ENCODE data around the gene PSMC3IP. TPM values are rescaled to one million over a fixed set of nuclear protein-coding genes. Genes with fewer than 3 reads are reported as not detected.

The PSMC3IP gene
- total and polyA plus RNA-seq, 2 of the 4 experiments (the other 2 are of a cell fraction) = 5.6 to 9.8 TPM

GRCh38 chr17:42548993-42549755, 28.4 kb downstream of the PSMC3IP start:
- no TSS peak for BruUV-seq (replicated peaks)

More at GRCh38 chr17:42548993-42549755, 28.4 kb downstream of the PSMC3IP start:
- Histone ChIP-seq H4K8ac (ENCODE audit: low read depth in 2 of 2, low read length in 2 of 2) (no peak overlapping the region), H2BK15ac (ENCODE audit: low read depth, low read length) (no peak overlapping the region), H3K36me3 (ENCODE audit: control insufficient read depth, insufficient read depth, low read length) (peaks cover 12% of the 10 kb centered on the region; the same call in 1 of the 2 replicates), H4K20me1 (ENCODE audit: insufficient read depth, low read length) (no peaks in the 10 kb centered on the region; the same call in 1 of the 2 replicates), H3K9ac (ENCODE audit: low read depth, low read length) (no peak overlapping the region), H3K4ac (ENCODE audit: low read depth, low read length) (no peak overlapping the region), H3K23ac (ENCODE audit: low read depth, low read length) (peak overlapping the region; percentile 85; the same call in 1 of the 2 replicates), H2BK5ac (ENCODE audit: low read depth, low read length, poor library complexity, severe bottlenecking) (no peak overlapping the region), H3K27ac (ENCODE audit: insufficient read depth, low read length) (no peak overlapping the region), H3K79me1 (ENCODE audit: low read depth in 1 of 2, low read length in 2 of 2) (peaks cover 6 to 46% of the 10 kb centered on the region in 2 experiments), H3K4me3 (ENCODE audit: insufficient read depth, low read depth, low read length) (no peak overlapping the region), H3K4me2 (ENCODE audit: low read depth, low read length) (no peak overlapping the region), H2BK120ac (ENCODE audit: low read depth, low read length) (no peak overlapping the region), H3K18ac (ENCODE audit: low read depth, low read length) (no peak overlapping the region), H3K27me3 (ENCODE audit: control insufficient read depth, insufficient read depth, low read length) (no peaks in the 10 kb centered on the region), H2AFZ (replicated peaks; ENCODE audit: low read length, poor library complexity) (no peak overlapping the region), H2AK5ac (ENCODE audit: low read depth, low read length) (peak overlapping the region; percentile 46; the same call in 1 of the 2 replicates), H2BK20ac (ENCODE audit: low read depth, low read length) (no peak overlapping the region), H2AK9ac (replicated peaks; ENCODE audit: low read depth, low read length, poor library complexity) (no peak overlapping the region), H4K91ac (ENCODE audit: insufficient read depth, low read depth, low read length) (no peak overlapping the region), H3K9me3 (ENCODE audit: control insufficient read depth, insufficient read depth, low read length) (no peaks in the 10 kb centered on the region), H3K56ac (ENCODE audit: extremely low read depth, insufficient read depth, low read length) (no peak overlapping the region), H4K5ac (ENCODE audit: low read depth, low read length) (no peak overlapping the region), H3K14ac (replicated peaks; ENCODE audit: low read depth, low read length) (no peak overlapping the region), H3K4me1 (ENCODE audit: control insufficient read depth, insufficient read depth, low read length) (peaks cover 6% of the 10 kb centered on the region), H3K9me1 (ENCODE audit: insufficient read depth, low read length) (peaks cover 4% of the 10 kb centered on the region; the same call in 1 of the 2 replicates)
- ChIA-PET POLR2A (ENCODE audit: unreplicated experiment) (no interaction called here), CTCF (no interaction called here)
- ATAC-seq (ENCODE audit: low read depth) (no peak), DNase-seq (no peak)
- in situ Hi-C loops (cut with MboI; ENCODE audit: low sequenced_read_pairs) (no loop called here), dilution Hi-C loops (cut with HindIII; ENCODE audit: low sequenced_read_pairs, unreplicated experiment) (no loop called here), intact Hi-C loops (cut with micrococcal nuclease) (no loop called here)
- WGBS, 2 experiments (ENCODE audit: extremely low coverage in 2 of 2, insufficient read length in 1 of 2) = 100% methylated on average over 1 of the region's 14 CpGs; no CpG with 5 or more reads in 1 of the 2 experiments
- TF ChIP-seq MAFK (IDR thresholded peaks at IDR 0.05; ENCODE audit: low read depth, low read length) (no peak), RCOR1 (IDR thresholded peaks at IDR 0.05; ENCODE audit: insufficient replicate concordance, low read length) (no peak), NFE2L2 (IDR thresholded peaks at IDR 0.05; ENCODE audit: low read depth, low read length) (no peak), CEBPB (IDR thresholded peaks at IDR 0.05; ENCODE audit: low read depth, low read length) (no peak), POLR2A (IDR thresholded peaks at IDR 0.05; ENCODE audit: low read depth, low read length) (no peak), MAZ (IDR thresholded peaks at IDR 0.05; ENCODE audit: borderline replicate concordance, low read depth, low read length) (no peak), BHLHE40 (IDR thresholded peaks at IDR 0.05; ENCODE audit: low read depth, low read length) (no peak), ELK1 (IDR thresholded peaks at IDR 0.05; ENCODE audit: borderline replicate concordance, low read depth, low read length) (no peak), RFX5 (IDR thresholded peaks at IDR 0.05; ENCODE audit: low read depth, low read length) (no peak), RAD21 (IDR thresholded peaks at IDR 0.05; ENCODE audit: low read length) (no peak), CHD1 (IDR thresholded peaks at IDR 0.05; ENCODE audit: low read depth, low read length) (no peak), USF2 (IDR thresholded peaks at IDR 0.05; ENCODE audit: low read depth, low read length) (no peak), MXI1 (IDR thresholded peaks at IDR 0.05; ENCODE audit: borderline replicate concordance, low read depth, low read length) (no peak)
